Right lung (tissue), 5 donors: ENCODE measurements around the gene LARP7. TPM values are rescaled to one million over a fixed set of nuclear protein-coding genes. Genes with fewer than 3 reads are reported as not detected.
A peak's percentile ranks its signal among the peaks of the same experiment; 100 is the strongest.
"Not testable (repeated sequence)": the region's sequence is repeated elsewhere in the genome, so short reads cannot be mapped to it uniquely, and the experiment has no call there.

Source experiments
- DNase-seq, 2 donors: peaks; one replicate each; pipeline ENCODE4 v3.0.0-alpha.2; 2013
- polyA plus RNA-seq, 5 donors: library from polyadenylated mRNA; unstranded; fragments of 120-200 nt; gene quantifications; one replicate each; pipeline versions ENCODE4 v1.2.1 to v1.2.3, GENCODE V29; 2013; ENCODE audit warnings: inconsistent platforms in 1 of 5, low replicate concordance in 1 of 5; ENCODE audit not compliant: insufficient read length in 5 of 5, insufficient read depth in 1 of 5

Gene LARP7
- polyA plus RNA-seq, 5 donors: 78.7 to 124 (median 96.6) TPM

DNA sequence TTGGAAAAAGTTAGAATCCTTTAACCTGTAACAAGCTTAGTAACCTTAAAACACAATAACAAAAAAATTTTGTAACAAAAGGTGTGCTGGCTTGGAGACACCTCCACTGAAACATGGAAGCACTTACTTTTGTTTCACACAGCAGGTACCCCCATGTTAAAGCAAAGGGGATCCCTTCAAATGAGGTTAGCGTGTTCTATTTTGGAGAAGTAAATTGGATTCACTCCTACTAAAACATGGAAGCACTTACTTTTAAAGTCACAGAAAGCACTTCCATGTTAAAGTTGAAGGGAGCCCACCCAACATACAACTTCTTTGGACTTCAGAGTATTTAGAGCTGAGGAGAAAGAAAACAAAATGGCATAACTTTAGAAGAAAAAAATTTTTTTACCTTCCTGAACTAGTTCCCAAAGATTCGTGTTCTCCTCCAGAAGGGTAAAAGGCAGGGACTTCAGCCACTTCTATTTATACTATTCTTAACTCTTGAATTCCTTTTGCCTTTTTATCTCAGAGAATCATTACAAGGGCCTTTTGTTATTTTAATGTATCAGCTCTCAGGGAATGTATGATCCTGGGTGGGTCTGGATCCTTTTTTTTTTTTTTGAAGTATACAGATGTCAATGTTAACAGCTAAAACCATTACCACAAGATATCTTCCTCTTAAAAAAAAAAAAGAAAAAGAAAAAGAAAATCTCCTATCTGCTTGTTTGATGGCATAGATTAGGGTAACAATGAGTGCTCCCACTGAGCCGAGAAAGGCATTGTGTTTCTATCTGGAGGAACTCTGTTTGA is 11.5 kb downstream of the LARP7 start:
- DNase-seq: no peak

DNA sequence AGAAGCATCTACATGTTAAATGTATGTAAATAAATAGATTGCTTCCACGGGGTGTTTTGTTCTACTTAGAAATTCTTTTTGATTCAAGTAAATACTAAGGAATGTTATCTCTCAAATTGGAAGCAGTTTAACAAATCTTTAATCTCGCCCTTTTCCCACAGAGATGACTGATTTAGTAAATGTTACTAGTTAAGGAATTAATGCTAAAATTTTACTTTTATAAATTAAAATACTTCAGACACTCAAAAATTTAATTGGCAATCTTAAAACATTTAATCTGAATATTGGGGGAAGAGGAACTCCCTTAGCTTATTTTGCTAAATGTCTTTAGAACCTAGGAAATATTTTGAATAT is 12.1 kb downstream of the LARP7 start:
- no peak for DNase-seq

DNA sequence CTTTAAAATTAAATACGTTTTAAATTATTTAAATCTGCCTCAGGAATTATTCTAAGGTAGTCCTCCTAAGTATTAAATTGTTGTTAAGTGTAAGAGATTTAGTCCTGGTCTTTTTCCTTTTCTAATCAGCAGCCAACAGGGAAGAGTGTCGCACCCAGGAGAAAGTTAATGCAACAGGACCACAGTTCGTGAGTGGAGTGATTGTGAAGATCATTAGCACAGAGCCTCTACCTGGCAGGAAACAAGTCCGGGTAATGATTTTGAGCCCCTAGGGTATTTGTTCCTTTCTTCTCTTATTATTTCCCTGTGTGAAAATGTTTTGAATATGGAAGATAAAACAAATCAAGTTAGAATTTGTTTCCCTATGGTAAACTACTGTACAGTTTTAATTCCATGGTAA is 13.4 kb downstream of the LARP7 start:
- DNase-seq: no peak

DNA sequence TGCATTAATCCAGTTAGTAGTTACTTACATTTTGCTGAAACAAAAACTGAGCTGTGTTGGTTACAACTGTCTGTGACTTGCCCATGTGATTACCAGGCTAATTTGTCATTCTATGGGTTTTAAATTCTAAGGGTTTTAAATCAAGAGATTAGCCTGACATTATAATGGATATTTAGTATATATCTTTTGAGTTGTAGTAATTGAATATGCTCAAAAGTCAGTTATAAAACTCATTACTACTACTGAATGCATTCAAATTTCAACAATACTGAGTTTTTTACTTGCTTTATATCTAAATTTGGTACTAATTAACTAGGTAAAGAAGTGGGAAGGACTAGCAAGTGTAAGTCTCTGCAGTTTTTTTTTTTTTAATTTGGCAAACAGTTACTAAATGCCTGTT is 14.7 kb downstream of the LARP7 start:
- DNase-seq: no peak

DNA sequence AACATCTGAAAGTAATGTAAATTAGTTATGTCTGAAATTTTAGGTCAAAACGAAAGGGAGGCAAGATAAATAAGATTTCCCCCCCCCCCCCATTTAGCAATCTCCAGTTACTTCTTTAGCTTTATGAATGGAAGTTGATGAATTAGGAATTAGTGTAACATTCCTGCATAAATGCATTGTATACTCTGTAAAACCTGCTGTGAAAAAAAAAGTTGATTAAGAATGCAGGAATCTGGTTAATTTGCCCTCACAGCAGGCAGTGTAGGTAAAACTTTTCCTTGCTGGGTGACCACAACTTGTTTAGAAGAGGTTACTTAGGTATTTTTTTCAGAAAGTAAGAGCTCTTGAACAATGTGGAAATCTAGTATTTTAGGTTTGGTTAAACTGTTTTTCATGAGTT is 15.3 kb downstream of the LARP7 start:
- DNase-seq: no peak

DNA sequence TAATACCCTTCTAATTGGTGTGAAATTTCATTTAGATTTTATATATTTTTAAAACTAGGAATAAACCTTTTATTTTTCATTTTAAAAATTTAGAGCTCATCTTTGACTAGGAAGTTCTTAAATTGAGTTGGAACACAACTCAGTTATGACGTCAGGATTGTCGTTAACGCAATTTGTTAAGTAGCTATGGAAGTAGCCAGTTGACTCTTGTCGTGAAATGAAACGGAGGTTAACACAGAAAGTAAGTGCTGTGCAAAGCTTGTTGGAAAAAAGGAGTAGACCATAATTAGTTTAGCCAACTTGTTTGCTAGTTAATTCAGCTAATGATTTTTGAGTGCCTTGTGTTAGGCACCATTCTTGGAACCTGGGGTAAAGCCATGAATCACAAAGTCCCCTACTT is 18.3 kb downstream of the LARP7 start:
- DNase-seq: no peak

DNA sequence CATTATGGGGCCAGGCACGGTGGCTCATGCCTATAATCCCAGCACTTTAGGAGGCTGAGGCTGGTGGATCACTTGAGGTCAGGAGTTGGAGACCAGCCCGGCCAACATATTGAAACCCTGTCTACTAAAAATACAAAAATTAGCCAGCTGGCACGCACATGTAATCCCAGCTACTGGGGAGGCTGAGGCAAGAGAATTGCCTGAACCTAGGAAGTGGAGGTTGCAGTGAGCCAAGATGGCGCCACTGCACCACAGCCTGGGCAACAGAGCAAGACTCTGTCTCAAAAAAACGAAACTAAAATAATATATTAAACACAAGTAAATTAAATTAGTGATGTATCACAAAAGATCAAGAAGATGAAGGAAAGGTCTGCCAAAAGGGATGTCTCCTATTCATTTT is 19.2 kb downstream of the LARP7 start:
- DNase-seq: not testable (repeated sequence)

DNA sequence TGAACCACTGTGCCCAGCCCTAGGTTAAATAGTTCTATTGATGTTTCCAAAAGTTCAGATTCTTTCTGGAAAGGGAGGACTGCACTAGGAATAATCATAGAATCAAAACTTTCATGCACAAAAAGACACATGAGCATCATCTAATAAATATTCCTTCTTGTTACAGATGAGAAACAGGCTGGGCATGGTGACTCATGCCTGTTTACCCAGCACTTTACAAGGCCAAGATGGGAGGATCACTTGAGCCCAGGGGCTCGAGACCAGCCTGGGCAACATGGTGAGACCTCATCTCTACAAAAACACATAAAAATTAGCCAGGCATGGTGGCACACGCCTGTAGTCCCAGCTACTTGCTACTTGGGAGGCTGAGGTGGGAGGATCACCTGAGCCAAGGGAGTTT is 27.7 kb downstream of the LARP7 start:
- no peak for DNase-seq

DNA sequence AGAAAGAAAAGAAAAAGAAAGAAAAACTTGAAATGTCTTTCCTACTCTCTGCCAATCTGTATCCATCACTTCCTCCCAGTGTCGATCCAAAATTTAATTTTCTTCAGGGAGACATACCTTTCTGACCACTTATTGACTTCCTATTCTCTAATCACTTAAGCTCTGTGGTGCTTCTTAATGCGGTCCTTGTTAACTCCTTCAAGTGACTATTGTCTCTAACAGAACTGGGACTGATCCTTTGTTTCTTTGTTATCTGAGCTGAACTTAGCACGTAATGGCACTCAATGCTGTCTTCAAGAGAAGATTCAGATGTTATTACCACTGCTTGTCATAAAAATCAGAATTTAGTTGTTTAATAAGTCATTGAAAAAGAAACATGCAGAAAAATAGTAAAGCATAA is 31.2 kb downstream of the LARP7 start:
- DNase-seq: no peak

DNA sequence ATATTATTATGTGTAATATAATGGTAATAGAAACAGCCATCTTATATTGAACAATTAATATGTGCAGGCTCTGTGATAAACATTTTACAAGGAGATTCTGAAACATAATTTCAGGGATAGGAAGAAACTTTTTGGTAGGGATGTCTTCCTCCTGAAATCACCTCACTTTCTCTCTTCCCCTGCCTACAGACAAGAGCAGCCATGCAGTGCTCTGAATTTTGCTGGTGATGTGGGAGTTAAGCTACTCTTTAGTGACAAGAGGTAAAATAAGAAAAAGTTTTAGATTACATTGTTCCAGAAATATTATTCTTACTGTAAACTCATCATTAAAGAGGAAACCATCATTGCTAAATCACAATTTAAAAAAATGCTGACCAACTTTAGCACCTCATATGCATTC is 36.1 kb downstream of the LARP7 start:
- no peak for DNase-seq

DNA sequence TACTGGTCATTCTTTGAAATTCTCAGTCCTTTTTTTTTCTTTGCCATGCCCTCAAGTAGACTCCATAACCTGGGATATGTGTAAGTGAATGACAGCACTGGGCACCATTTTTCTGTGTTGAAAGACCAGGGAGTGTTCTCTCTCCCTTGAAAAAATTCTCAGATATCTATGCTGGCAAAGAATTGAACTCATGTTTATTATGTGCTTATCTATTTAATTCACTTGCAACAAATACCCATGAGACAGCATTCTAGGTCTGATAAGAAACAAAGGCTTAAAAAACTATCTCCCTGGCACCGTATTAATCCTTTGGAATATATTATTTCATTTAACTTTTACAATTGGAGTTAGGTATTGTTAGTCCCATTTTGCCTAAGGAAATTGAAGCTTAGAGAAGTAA is 36.7 kb downstream of the LARP7 start:
- DNase-seq: no peak

DNA sequence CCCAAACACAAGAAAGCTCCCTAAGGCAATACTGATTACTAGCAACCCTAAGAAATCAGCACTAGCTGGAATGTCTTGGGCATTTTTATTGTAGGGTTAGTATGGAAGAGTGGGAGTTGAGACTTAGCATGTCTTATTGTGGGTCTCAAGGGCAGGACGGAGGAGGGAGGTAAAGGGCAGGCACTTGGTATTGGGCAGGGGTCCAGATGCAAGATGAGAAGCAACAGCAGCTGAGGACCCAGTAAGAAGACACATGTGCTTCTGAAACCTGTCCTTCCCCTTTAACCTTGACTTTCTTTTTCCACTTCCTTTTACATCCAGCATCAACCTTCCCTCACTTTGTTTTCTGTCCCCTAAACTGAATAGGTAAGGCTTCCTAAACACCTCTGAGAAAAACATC is 37.4 kb downstream of the LARP7 start:
- DNase-seq: no peak

DNA sequence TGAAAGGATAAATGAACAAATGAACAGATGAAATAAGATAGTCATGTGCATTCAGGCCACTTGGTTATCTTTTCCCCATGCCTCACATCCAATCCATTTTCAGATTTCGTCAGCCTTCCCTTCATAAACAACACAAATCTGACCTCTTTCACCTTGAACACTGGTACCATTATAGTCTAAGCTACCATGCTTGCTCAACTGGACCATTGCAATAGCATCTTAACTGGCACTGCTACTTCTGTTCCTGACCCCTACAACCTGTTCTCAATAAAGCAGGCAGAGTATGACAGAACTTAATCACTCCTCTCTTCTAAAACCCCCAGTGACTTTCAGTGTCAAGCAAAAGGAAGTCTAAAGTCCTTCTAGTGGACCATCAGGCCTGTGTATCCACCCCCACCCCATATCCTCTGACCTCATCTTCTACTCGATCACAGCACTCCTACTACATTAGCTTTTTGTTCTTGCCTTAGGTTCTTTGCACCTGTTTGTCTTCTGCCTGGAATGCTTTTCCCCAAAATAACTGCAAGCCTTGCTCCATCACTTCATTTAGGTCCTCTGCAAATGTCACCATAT is 40.7 kb downstream of the LARP7 start:
- no peak for DNase-seq

DNA sequence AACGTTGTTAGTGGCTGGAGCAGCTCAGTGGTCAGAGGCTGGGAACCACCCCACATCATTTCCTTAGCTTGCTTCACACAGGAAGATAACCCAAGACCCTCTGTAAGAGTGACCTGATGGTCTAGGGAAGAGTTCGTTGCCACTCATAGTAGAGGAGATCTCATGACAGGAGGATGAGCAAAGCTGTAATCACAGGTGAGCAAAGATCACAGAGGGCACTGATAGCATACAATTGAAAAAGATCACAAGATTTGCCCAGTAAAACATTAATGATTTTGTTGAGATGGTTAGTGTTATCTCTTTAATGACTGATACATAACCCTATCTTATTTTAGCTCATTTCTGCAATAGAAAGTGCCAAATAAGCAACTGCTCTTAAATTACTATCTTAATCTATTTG is 44.1 kb downstream of the LARP7 start:
- no peak for DNase-seq

DNA sequence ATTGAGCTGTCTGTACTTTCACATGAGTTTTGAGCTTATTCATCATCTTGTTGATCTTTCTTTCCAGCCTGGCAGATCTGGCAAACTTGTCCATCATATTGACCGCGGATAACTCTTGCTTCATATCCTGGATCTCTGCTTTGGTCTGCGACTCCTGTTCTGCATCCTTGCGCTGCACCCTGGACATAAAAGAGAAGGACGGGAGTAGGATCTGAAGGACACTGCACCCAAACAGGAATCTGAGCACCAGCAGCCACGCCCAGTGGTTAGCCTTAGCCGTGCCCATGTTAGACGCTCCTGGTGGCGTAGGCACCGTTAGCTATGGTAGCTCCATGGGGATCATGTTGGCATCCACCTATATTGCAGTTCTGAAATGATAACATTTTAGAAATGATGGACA is 56.6 kb downstream of the LARP7 start:
- DNase-seq: no peak

DNA sequence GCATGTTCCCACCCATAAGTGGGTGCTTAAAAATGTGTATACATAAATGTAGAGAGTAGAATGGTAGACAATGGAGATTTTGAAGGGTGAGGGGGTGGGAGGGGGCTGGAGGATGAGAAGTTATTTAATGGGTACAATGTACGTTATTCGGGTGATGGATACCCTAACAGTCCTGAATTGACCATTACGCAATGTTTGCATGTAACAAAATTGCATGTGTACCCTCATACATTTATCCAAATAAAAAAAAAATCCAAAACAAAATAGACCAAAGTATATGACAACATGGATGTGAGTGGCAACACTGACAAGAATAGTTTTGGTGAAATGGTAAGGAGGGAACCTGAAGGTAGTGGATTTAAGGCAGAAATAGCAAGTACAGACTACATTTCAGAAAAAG is 63.7 kb downstream of the LARP7 start:
- DNase-seq: no peak

DNA sequence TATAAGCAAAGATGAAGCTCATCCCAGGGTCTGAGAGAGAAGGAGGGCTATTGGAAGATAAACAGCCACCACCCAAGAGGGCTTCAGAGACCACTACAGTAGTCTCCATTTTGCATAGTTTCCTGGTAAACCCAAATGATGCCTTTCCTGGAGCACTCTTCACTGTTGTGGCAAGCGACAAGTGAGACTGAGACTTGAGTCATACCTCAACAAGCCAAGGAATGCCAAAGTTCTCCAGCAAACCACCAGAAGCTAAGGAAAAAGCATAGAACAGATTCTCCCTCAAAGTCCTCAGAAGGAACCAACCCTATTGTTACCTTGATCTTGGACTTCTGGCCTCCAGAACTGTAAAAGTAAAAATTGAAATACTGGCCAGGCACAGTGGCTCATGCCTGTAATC is 65.9 kb downstream of the LARP7 start:
- no peak for DNase-seq

DNA sequence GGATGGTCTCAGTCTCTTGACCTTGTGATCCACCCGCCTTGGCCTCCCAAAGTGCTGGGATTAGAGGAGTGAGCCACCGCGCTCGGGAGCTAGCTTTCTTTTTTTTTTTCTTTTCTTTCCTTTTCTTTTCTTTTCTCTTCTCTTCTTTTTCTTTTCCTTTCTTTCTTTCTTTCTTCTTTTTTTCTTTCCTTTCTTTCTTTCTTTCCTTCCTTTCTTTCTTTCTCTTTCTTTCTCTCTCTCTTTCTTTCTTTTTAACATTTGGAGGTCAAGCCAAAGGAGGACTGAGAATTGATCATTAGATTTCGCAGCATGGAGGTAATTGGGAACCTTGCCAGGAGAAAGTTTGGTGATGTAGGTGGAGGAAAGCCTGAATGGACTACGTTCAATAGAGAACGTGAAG is 67.4 kb downstream of the LARP7 start:
- DNase-seq: no peak

DNA sequence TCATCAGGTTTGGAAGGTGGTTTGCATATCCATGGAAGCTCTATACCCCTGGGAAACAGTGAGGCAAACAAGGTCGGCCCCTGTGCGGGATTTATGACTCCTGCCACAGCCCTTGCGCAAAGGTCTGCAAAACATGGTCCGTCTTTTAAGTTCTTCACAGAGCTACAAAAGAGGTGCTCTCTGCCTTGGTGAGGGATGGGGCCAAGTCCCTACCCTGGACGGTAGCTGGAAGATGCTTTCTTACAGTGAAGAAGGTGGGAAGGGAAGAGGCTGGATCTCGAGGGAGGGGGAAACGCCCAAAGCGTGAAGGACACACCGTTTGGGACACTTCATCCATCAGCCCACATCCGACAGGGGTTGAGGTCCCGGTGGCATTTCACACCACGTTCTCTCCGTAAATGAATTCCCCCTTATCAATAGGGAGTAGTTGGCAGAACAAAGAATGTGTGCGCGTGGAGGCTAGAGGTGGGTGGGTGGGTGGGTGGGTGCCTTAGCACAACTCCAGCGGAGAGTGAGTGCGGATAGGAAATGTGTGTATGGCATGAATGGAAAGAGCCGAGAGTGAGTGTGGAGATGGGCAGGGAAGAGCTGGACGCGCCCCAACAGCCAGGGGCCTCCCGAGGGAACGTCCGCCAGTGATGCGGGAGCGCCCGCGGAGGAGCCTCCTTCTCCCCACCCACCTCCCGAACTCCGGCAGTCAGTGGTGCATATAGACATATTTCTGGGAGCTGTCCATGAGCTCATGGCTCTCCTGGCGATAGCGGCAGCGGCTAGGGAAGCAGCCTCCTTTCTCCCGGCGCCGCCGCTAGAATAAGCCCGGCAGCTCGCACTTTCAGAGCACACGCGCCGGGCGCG is 68.3 kb downstream of the LARP7 start:
- peak; percentile 27 to 45 for DNase-seq

DNA sequence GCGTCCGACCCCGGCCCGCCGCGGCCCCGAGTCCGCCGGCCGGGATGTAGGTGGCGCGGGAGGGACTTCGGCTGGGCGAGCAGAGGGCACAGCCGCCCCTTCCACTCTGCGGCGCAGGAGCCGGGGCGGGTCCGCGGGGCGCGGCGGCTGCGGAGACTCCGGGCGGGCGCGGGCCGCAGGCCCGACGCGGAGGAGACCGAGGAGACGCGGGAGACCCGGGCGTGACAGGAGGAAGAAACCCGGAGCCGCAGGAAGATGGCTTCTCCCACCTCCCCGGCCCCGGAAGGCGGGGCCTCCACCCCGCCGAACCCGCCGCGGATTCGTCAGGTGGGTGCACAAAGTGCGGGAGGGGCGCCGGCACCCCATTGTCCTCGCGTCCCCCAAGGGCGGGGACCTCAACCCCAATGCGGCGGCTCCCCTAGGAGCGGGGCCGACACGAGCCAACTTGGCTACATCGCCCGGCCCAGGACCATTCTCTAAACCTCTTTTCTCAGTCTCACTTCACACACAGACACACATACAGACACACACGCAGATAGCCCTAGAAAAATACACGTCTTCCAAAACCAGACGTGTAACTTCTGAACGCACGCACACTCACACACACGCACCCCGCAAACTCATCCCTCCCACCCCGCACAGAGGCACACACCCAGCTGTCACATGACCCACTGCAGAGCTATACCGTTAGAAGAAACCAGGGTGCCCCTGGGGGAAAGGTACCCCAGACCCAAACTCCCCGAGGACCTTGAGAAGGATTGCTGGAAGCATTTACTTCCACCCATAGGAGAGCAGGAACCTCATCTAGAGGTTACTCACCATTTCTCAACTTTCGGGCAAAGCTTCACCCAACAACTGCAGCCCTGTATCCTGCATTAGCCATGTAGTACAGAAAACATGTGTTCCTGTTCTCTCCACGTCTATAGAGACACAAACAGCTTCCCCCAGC is 69.2 kb downstream of the LARP7 start:
- DNase-seq: not testable (repeated sequence)

DNA sequence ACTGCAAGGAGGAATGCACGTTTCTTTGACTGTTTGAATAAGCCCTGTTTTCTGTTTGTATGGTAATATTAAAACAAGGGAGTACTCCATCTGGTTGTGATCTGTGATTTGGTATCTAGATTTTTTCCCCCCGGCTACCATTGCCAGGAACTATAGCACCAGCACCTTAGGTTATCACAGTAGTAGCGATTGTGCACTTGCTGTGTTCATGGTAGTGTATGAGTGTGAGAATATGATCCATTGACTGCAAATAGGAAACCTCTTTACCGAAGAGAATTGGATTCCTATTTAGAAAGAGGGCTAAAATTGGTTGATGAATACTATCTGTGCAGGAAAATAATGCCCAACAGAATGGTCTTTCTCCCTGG is 69.9 kb downstream of the LARP7 start:
- DNase-seq: no peak
